H9 (cell line): Measurements from ENCODE around the gene ETFA. TPM values are rescaled to one million over a fixed set of nuclear protein-coding genes. Genes with fewer than 3 reads are reported as not detected.

Experiments used
- DNase-seq: peaks from one replicate; pipeline ENCODE4 v3.0.0-alpha.2; 2017
- H2AFZ ChIP-seq: one replicate; pipeline ENCODE4 v1.6.1; 2013; ENCODE audit warnings: mild to moderate bottlenecking, low read length, control low read depth, moderate library complexity
- H2AK5ac ChIP-seq: 2 replicates; pipeline ENCODE4 v1.6.1; 2013; ENCODE audit warnings: low read length, control low read depth, mixed read lengths; ENCODE audit not compliant: insufficient read length
- H2BK120ac ChIP-seq: one replicate; pipeline ENCODE4 v1.6.1; 2013; ENCODE audit warnings: low read depth, mild to moderate bottlenecking, low read length, control low read depth, inconsistent platforms; ENCODE audit not compliant: poor library complexity, severe bottlenecking
- H2BK12ac ChIP-seq: 2 replicates; pipeline ENCODE4 v1.6.1; 2013; ENCODE audit warnings: low read length, control low read depth, mixed read lengths, low read depth; ENCODE audit not compliant: insufficient read length
- H2BK15ac ChIP-seq: 2 replicates; pipeline ENCODE4 v1.6.1; 2013; ENCODE audit warnings: low read depth, low read length, control low read depth
- H2BK20ac ChIP-seq: one replicate; pipeline ENCODE4 v1.6.1; 2013; ENCODE audit warnings: low read depth, mild to moderate bottlenecking, low read length, control low read depth, inconsistent platforms; ENCODE audit not compliant: poor library complexity, severe bottlenecking
- H2BK5ac ChIP-seq: 2 replicates; pipeline ENCODE4 v1.6.1; 2013; ENCODE audit warnings: low read length, control low read depth, mixed read lengths; ENCODE audit not compliant: insufficient read length
- H3K14ac ChIP-seq: 2 replicates; pipeline ENCODE4 v1.6.1; 2013; ENCODE audit warnings: low read length, control low read depth; ENCODE audit not compliant: insufficient read depth
- H3K18ac ChIP-seq: 2 replicates; pipeline ENCODE4 v1.6.1; 2013; ENCODE audit warnings: low read depth, mild to moderate bottlenecking, mixed read lengths, low read length, control low read depth; ENCODE audit not compliant: insufficient read length
- H3K23ac ChIP-seq: 2 replicates; pipeline ENCODE4 v1.6.1; 2013; ENCODE audit warnings: low read length, control low read depth, mixed read lengths, low read depth; ENCODE audit not compliant: insufficient read length
- H3K23me2 ChIP-seq: 2 replicates; pipeline ENCODE4 v1.6.1; 2013; ENCODE audit warnings: low read depth, mild to moderate bottlenecking, mixed read lengths, low read length, control low read depth; ENCODE audit not compliant: insufficient read length, poor library complexity, severe bottlenecking
- H3K27ac ChIP-seq: 2 replicates; pipeline ENCODE4 v1.5.1; 2013; ENCODE audit warnings: low read length, control low read depth, mixed read lengths, low read depth; ENCODE audit not compliant: insufficient read length
- H3K27me3 ChIP-seq: 2 replicates; pipeline ENCODE4 v1.6.1; 2013; ENCODE audit warnings: low read length, control low read depth, inconsistent platforms; ENCODE audit not compliant: insufficient read depth
- H3K4ac ChIP-seq: 2 replicates; pipeline ENCODE4 v1.6.1; 2013; ENCODE audit warnings: low read depth, mild to moderate bottlenecking, control low read depth, inconsistent platforms, low read length, moderate library complexity
- H3K4me1 ChIP-seq: 2 replicates; pipeline ENCODE4 v1.6.1; 2013; ENCODE audit warnings: low read length, control low read depth, inconsistent platforms; ENCODE audit not compliant: insufficient read depth
- H3K4me2 ChIP-seq: 2 replicates; pipeline ENCODE4 v1.6.1; 2013; ENCODE audit warnings: low read length, control low read depth, mixed read lengths; ENCODE audit not compliant: insufficient read length, insufficient read depth
- H3K56ac ChIP-seq: 2 replicates; pipeline ENCODE4 v1.6.1; 2013; ENCODE audit warnings: low read depth, mild to moderate bottlenecking, mixed read lengths, low read length, control low read depth; ENCODE audit not compliant: insufficient read length
- H3K79me1 ChIP-seq: 2 replicates; pipeline ENCODE4 v1.6.1; 2013; ENCODE audit warnings: low read depth, mild to moderate bottlenecking, moderate library complexity, low read length, control low read depth, inconsistent platforms; ENCODE audit not compliant: insufficient read depth, poor library complexity, severe bottlenecking
- H3K79me2 ChIP-seq: 2 replicates; pipeline ENCODE4 v1.6.1; 2013; ENCODE audit warnings: low read length, control low read depth, inconsistent platforms; ENCODE audit not compliant: insufficient read depth
- H3K9ac ChIP-seq: 2 replicates; pipeline ENCODE4 v1.6.1; 2013; ENCODE audit warnings: low read length, control low read depth, mixed read lengths; ENCODE audit not compliant: insufficient read length; ENCODE audit errors: extremely low read depth
- H3K9me3 ChIP-seq: one replicate; pipeline ENCODE4 v1.6.1; 2013; ENCODE audit warnings: low read depth, low read length, inconsistent platforms; ENCODE audit not compliant: control insufficient read depth
- H3T11ph ChIP-seq: one replicate; pipeline ENCODE4 v1.6.1; 2013; ENCODE audit warnings: mild to moderate bottlenecking, low read length, control low read depth, inconsistent platforms
- H4K20me1 ChIP-seq: one replicate; pipeline ENCODE4 v1.6.1; 2013; ENCODE audit not compliant: control insufficient read depth, insufficient read length, insufficient read depth
- H4K5ac ChIP-seq: 2 replicates; pipeline ENCODE4 v1.6.1; 2013; ENCODE audit warnings: low read depth, mild to moderate bottlenecking, mixed read lengths, low read length, control low read depth; ENCODE audit not compliant: insufficient read length
- H4K8ac ChIP-seq: replicated peaks from 2 replicates; pipeline ENCODE4 v1.6.1; 2013; ENCODE audit warnings: low read length, control low read depth, mixed read lengths, low read depth; ENCODE audit not compliant: insufficient read length
- H4K91ac ChIP-seq: 2 replicates; pipeline ENCODE4 v1.6.1; 2013; ENCODE audit warnings: low read depth, mild to moderate bottlenecking, moderate library complexity, mixed read lengths, low read length, control low read depth; ENCODE audit not compliant: insufficient read length
- H3K27ac Mint-ChIP-seq, 3 experiments: 2 replicates in 2 of 3; 3 replicates in 1 of 3; pipeline ENCODE4 v1.8.0; 2020 to 2021; ENCODE audit warnings: mixed read lengths in 3 of 3, mild to moderate bottlenecking in 1 of 3, moderate library complexity in 1 of 3
- H3K27me3 Mint-ChIP-seq: 2 replicates; pipeline ENCODE4 v1.8.0; 2021; ENCODE audit warnings: low read depth, mild to moderate bottlenecking, moderate library complexity, mixed read lengths
- H3K36me3 Mint-ChIP-seq, 3 experiments: 2 replicates in 2 of 3; 3 replicates in 1 of 3; pipeline ENCODE4 v1.8.0; 2020 to 2021; ENCODE audit warnings: low read depth in 3 of 3, mixed read lengths in 3 of 3; ENCODE audit not compliant: insufficient read depth in 1 of 3
- H3K4me1 Mint-ChIP-seq, 2 experiments: 2 replicates each; pipeline ENCODE4 v1.8.0; 2020; ENCODE audit warnings: mixed read lengths in 2 of 2
- H3K4me3 Mint-ChIP-seq, 2 experiments: 2 replicates in 1 of 2; 3 replicates in 1 of 2; pipeline ENCODE4 v1.8.0; 2020 to 2021; ENCODE audit warnings: mild to moderate bottlenecking in 2 of 2, mixed read lengths in 2 of 2, moderate library complexity in 1 of 2
- H3K9me3 Mint-ChIP-seq, 2 experiments: 2 replicates in 1 of 2; 3 replicates in 1 of 2; pipeline ENCODE4 v1.8.0; 2020; ENCODE audit warnings: mild to moderate bottlenecking in 2 of 2, mixed read lengths in 2 of 2, moderate library complexity in 1 of 2
- WGBS: extraction: QIAGEN DNeasy Blood & Tissue Kit; methylation state at CpG from one replicate; pipeline ENCODE4 v1.1.7; 2013; ENCODE audit warnings: missing lambda C conversion rate, low lambda C conversion rate, mixed read lengths; ENCODE audit not compliant: insufficient read length; ENCODE audit errors: extremely low coverage; 5-methylcytosine and 5-hydroxymethylcytosine counted together
- total RNA-seq: library from RNA; stranded (reverse); gene quantifications from 2 replicates; pipeline ENCODE4 v1.2.1, GENCODE V29; 2021
- TF ChIP-seq, protein P1 (sequence below): fragments of 200-600 bp; sonication (generic); conservative IDR thresholded peaks from 3 replicates; pipeline ENCODE4 v1.8.0; 2021; ENCODE audit warnings: antibody characterized with exemption, mild to moderate bottlenecking

The ETFA gene
- total RNA-seq, 1 experiment from 2014 or later: 109 TPM

DNA sequence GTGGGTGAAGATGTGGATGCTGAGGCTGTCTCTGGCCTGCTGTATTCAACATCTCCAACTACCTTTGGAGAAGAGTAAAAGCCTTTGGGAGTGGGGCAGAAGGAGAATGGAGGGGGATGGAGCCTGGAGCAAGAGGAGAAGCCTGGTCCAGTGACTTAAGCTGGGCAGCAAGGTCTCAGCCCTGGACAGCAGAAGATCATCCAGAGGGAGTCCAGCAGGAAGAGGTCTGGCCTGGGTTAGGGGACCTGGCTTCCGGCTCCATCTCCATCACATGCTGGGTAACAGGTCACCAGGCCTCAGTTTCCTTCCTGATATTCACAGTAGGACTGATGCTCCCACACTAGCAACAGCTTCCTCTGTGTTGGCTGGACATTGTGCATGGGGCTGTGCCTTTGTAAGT is 21.5 kb upstream of the ETFA start:
- DNase-seq: no peak
- Histone ChIP-seq H2BK20ac (no peak overlapping the region), H3K23me2 (peaks cover 14% of the 10 kb centered on the region), H3K4ac (no peak overlapping the region), H3K56ac (no peak overlapping the region), H3K9me3 (no peaks in the 10 kb centered on the region), H3K14ac (no peak overlapping the region; the same call in 1 of the 2 replicates), H4K8ac (no peak overlapping the region), H3K4me2 (no peak overlapping the region), H3K79me1 (no peaks in the 10 kb centered on the region), H4K5ac (no peak overlapping the region), H3K27me3 (peaks cover 12% of the 10 kb centered on the region), H2AK5ac (no peak overlapping the region), H3K23ac (no peak overlapping the region), H4K20me1 (no peaks in the 10 kb centered on the region), H4K91ac (no peak overlapping the region), H2BK12ac (no peak overlapping the region), H3K27ac (no peak overlapping the region), H3K18ac (no peak overlapping the region), H3K9ac (no peak overlapping the region), H3K79me2 (no peaks in the 10 kb centered on the region), H3T11ph (no peak overlapping the region), H3K4me1 (no peaks in the 10 kb centered on the region; the same call in 1 of the 2 replicates), H2BK120ac (no peak overlapping the region), H2BK15ac (no peak overlapping the region), H2AFZ (no peak overlapping the region), H2BK5ac (no peak overlapping the region)
- TF ChIP-seq, protein P1, sequence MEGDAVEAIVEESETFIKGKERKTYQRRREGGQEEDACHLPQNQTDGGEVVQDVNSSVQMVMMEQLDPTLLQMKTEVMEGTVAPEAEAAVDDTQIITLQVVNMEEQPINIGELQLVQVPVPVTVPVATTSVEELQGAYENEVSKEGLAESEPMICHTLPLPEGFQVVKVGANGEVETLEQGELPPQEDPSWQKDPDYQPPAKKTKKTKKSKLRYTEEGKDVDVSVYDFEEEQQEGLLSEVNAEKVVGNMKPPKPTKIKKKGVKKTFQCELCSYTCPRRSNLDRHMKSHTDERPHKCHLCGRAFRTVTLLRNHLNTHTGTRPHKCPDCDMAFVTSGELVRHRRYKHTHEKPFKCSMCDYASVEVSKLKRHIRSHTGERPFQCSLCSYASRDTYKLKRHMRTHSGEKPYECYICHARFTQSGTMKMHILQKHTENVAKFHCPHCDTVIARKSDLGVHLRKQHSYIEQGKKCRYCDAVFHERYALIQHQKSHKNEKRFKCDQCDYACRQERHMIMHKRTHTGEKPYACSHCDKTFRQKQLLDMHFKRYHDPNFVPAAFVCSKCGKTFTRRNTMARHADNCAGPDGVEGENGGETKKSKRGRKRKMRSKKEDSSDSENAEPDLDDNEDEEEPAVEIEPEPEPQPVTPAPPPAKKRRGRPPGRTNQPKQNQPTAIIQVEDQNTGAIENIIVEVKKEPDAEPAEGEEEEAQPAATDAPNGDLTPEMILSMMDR: no peak
- H3K36me3 Mint-ChIP-seq: no peaks in the 10 kb centered on the region; a peak in 1 of 7 replicates
- no peak overlapping the region for H3K4me3 Mint-ChIP-seq
- no CpG with 5 or more reads among the region's 1 CpG for WGBS
- peaks cover 28 to 34% of the 10 kb centered on the region in 2 experiments for H3K4me1 Mint-ChIP-seq
- peaks cover 0 to 15% of the 10 kb centered on the region in 2 experiments; a peak in 3 of 5 replicates for H3K9me3 Mint-ChIP-seq
- no peak overlapping the region for H3K27ac Mint-ChIP-seq
- H3K27me3 Mint-ChIP-seq: peaks cover 69% of the 10 kb centered on the region
